Glutamatergic neuron (in vitro differentiated cells): ENCODE data around the gene COLEC11. TPM values are rescaled to one million over a fixed set of nuclear protein-coding genes. Genes with fewer than 3 reads are reported as not detected.

Source experiments
- DNase-seq: peaks from one replicate; pipeline ENCODE4 v3.0.0; 2022
- H3K27ac Mint-ChIP-seq: one replicate; pipeline ENCODE4 v1.8.0; 2020; ENCODE audit warnings: mild to moderate bottlenecking, mixed read lengths, inconsistent platforms; ENCODE audit not compliant: unreplicated experiment
- H3K27me3 Mint-ChIP-seq: one replicate; pipeline ENCODE4 v1.8.0; 2020; ENCODE audit warnings: mild to moderate bottlenecking, moderate library complexity, mixed read lengths, inconsistent platforms; ENCODE audit not compliant: unreplicated experiment
- H3K36me3 Mint-ChIP-seq: one replicate; pipeline ENCODE4 v1.8.0; 2020; ENCODE audit warnings: mild to moderate bottlenecking, mixed read lengths, inconsistent platforms; ENCODE audit not compliant: unreplicated experiment
- H3K4me1 Mint-ChIP-seq: one replicate; pipeline ENCODE4 v1.8.0; 2020; ENCODE audit warnings: mild to moderate bottlenecking, low read depth, mixed read lengths, inconsistent platforms; ENCODE audit not compliant: unreplicated experiment
- H3K4me3 Mint-ChIP-seq: one replicate; pipeline ENCODE4 v1.8.0; 2020; ENCODE audit warnings: mild to moderate bottlenecking, mixed read lengths, inconsistent platforms; ENCODE audit not compliant: unreplicated experiment
- H3K9me3 Mint-ChIP-seq: one replicate; pipeline ENCODE4 v1.8.0; 2020; ENCODE audit warnings: mild to moderate bottlenecking, moderate library complexity, mixed read lengths, inconsistent platforms; ENCODE audit not compliant: unreplicated experiment
- CTCF ChIP-seq: fragments of 200-600 bp; sonication (generic); IDR thresholded peaks from one replicate; pipeline ENCODE4 v1.5.0; 2021; ENCODE audit not compliant: partially characterized antibody, unreplicated experiment
- total RNA-seq: library from RNA; stranded (reverse); fragmentation: NEBNext Ultra II Directional; extraction: Animal tissue kit (Norgen Biotek cat#: 25700); gene quantifications from one replicate; pipeline ENCODE4 v1.2.1, GENCODE V29; 2021; ENCODE audit not compliant: unreplicated experiment

Gene COLEC11
- total RNA-seq, 1 donor from 2014 or later, result not detected

DNA sequence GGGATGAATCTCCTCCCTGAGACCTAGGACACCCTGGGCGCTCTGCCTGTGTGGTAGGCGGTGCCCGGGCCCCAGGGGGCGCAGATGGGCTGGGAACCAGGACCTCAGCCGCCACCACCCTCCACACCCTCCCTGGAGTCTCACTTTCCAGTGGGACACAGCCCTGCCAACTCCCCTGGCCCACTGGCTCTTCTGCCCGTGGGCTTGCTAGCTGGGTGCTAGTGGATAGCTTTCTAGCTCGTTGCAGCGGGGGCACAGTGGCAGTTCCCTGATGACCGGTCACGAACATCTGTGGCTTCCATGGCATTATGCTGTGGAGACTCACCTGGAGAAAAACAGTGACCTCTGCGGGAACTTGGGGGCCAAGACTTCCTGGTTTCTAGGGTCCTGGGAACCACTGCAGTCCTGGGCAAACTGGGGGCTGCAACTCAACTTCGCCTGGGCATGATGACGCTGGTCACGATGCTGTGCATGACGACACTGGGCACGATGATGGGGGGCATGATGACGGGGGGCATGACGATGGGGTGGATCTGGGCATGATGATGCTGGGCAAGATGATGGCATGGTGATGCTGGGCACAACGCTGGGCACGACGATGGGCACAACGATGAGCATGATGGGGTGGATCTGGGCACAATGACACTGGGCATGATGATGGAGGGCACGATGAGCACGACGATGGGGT, 32.0 kb downstream of the COLEC11 start:
- no peak for TF ChIP-seq CTCF
- no peak overlapping the region for H3K4me3 Mint-ChIP-seq
- H3K36me3 Mint-ChIP-seq, result no peaks in the 10 kb centered on the region
- DNase-seq, result no peak
- no peaks in the 10 kb centered on the region for H3K4me1 Mint-ChIP-seq
- no peaks in the 10 kb centered on the region for H3K27me3 Mint-ChIP-seq
- no peak overlapping the region for H3K27ac Mint-ChIP-seq
- no peaks in the 10 kb centered on the region for H3K9me3 Mint-ChIP-seq

DNA sequence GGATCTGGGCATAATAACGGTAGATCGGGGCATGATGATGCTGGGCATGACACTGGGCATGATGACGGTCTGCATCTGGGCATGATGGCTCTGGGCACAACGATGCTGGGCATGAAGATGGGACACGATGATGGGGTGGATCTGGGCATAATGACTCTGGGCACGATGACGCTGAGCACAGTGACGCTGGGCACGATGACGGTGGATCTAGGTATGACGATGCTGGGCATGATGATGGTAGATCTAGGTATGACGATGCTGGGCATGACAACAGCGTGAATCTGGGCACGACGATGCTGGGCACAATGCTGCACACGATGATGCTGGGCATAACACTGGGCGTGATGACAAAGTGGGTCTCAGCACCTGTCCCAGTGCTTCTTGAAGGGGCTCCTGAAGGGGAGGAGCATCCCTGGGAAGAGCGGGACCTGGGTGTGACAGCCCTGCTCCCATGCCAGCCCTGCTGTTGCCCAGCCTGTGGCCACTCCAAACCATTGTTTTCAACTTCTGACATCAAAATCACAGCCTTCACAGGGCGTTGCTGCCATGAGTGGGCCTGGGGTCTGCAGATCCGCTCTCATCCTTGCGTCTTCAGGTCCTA, 32.7 kb downstream of the COLEC11 start:
- H3K4me1 Mint-ChIP-seq, result no peaks in the 10 kb centered on the region
- H3K4me3 Mint-ChIP-seq, result no peak overlapping the region
- no peak for DNase-seq
- H3K36me3 Mint-ChIP-seq, result no peaks in the 10 kb centered on the region
- TF ChIP-seq CTCF, result no peak
- no peaks in the 10 kb centered on the region for H3K9me3 Mint-ChIP-seq
- H3K27me3 Mint-ChIP-seq, result peaks cover 1% of the 10 kb centered on the region
- no peak overlapping the region for H3K27ac Mint-ChIP-seq

- DNase-seq, result no peak
- H3K27me3 Mint-ChIP-seq, result peaks cover 2% of the 10 kb centered on the region
- H3K36me3 Mint-ChIP-seq, result no peaks in the 10 kb centered on the region
- no peaks in the 10 kb centered on the region for H3K9me3 Mint-ChIP-seq
- no peak for TF ChIP-seq CTCF
- H3K4me3 Mint-ChIP-seq, result no peak overlapping the region
- no peaks in the 10 kb centered on the region for H3K4me1 Mint-ChIP-seq
- H3K27ac Mint-ChIP-seq, result no peak overlapping the region
These were observed 33.3 kb downstream of the COLEC11 start for GRCh38 chr2:3628241-3628679.

DNA sequence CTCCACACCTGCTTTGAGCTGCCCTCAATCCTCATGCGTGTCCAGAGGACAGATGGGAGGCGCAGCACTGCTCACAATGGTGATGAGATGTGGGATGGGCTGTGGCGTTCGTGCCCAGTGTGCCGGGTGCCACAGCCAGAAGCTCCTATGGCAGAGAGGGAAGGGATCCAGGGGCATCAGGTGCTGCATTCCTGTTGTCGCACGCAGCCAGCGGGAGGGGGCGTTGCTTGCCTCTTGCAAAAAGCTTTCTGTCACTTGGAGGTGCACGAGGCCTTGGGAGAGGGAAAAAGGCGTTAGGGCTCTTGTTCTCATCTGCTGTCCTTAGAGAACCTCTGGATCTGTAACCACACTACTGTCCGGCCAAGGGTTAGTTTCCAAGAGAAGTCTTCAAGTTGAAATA, 33.9 kb downstream of the COLEC11 start:
- Mint-ChIP-seq H3K27ac (no peak overlapping the region), H3K36me3 (no peaks in the 10 kb centered on the region), H3K9me3 (no peaks in the 10 kb centered on the region), H3K27me3 (peaks cover 2% of the 10 kb centered on the region), H3K4me3 (no peak overlapping the region), H3K4me1 (no peaks in the 10 kb centered on the region)
- DNase-seq, result peak; percentile 57
- TF ChIP-seq CTCF, result no peak

- Mint-ChIP-seq H3K4me3 (no peak overlapping the region), H3K9me3 (no peaks in the 10 kb centered on the region), H3K27ac (no peak overlapping the region), H3K36me3 (no peaks in the 10 kb centered on the region), H3K27me3 (peaks cover 3% of the 10 kb centered on the region), H3K4me1 (no peaks in the 10 kb centered on the region)
- no peak for DNase-seq
- no peak for TF ChIP-seq CTCF
These were observed 35.7 kb downstream of the COLEC11 start for GRCh38 chr2:3630631-3631030.
